GM21723 (cell line): ENCODE measurements around the gene CUL7.
"Not testable (repeated sequence)": the region's sequence is repeated elsewhere in the genome, so short reads cannot be mapped to it uniquely, and the experiment has no call there.

Experiments used
- ATAC-seq: cut with Tn5 transposase; IDR thresholded peaks from one replicate; pipeline ENCODE4 v1.9.1; 2021; ENCODE audit warnings: mild to moderate bottlenecking, moderate library complexity; ENCODE audit not compliant: unreplicated experiment

CUL7 gene

GRCh38 chr6:43053545-43054205, at the start of gene CUL7:
TSS of gene CUL7 (minus strand) at chr6:43053851. CDS start at chr6:43052788, 1,063 bp downstream.
- ATAC-seq: peak; percentile 90

DNA sequence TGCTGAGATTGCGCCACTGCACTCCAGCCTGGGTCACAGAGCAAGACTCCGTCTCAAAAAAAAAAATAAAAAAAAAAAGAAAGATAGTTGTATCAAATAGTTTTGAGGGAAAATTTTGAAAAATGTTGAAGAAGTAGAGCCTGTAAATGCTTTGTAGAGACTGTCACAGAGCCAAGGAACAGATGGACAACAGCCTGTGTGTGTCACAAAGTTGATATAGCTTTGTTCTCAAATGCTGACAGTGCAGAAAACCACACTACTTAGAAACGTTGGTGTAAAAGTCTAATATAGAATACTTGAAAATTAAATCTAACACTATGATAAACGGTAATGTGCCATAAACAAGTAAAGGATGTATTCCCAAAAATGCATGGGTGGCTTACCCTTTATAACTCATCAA, 47.8 kb upstream of the CUL7 start:
- ATAC-seq: no peak

- no peak for ATAC-seq
Observed at GRCh38 chr6:43097502-43097901, 43.9 kb upstream of the CUL7 start.

DNA sequence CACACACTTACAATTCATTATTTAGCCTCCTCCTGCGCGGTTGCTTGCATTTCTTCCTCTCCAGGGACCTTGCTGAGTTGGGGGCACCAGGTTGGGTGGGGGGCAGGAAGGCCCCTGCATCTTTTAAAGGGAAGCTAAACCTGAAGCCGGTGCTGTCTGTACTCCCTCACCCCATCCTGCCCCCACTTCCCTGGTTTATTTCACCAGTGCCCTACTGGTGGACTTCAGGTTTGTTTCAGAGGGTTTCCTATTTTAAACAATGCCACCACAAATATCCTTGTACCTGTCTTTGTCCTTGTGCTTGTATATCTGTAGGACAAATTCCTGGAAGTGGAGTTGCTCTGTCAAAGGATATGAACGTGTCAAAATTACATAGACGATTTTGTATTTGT, 43.4 kb upstream of the CUL7 start:
- no peak for ATAC-seq

- no peak for ATAC-seq
Observed at GRCh38 chr6:43096451-43097097, 42.9 kb upstream of the CUL7 start.

DNA sequence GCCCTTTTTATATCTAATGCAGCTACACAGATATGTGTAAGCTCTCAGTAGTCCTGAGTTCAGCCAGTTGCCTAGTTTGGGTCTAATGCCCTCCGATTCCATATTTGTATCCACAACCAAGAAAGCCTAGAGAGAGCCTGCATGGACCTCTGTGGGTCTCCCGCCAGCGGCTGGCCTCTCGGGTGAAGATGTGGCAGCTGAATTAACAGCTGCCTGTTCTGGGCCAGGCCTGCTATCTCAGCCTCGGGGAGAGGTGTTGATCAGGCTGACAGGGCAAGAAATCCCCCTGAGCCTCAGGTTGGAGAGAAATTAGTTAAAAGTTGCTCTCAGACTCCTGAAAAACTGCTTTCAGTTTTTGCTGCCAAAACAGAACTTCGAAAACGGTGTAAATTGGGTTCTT, 42.3 kb upstream of the CUL7 start:
- no peak for ATAC-seq

- no peak for ATAC-seq
Observed at GRCh38 chr6:43093436-43094289, 40.0 kb upstream of the CUL7 start.

GRCh38 chr6:43092635-43093034, 39.0 kb upstream of the CUL7 start:
- ATAC-seq: no peak

GRCh38 chr6:43091436-43091991, 37.9 kb upstream of the CUL7 start:
- no peak for ATAC-seq

GRCh38 chr6:43091020-43091419, 37.4 kb upstream of the CUL7 start:
- no peak for ATAC-seq

GRCh38 chr6:43090559-43090956, 36.9 kb upstream of the CUL7 start:
- ATAC-seq: no peak

DNA sequence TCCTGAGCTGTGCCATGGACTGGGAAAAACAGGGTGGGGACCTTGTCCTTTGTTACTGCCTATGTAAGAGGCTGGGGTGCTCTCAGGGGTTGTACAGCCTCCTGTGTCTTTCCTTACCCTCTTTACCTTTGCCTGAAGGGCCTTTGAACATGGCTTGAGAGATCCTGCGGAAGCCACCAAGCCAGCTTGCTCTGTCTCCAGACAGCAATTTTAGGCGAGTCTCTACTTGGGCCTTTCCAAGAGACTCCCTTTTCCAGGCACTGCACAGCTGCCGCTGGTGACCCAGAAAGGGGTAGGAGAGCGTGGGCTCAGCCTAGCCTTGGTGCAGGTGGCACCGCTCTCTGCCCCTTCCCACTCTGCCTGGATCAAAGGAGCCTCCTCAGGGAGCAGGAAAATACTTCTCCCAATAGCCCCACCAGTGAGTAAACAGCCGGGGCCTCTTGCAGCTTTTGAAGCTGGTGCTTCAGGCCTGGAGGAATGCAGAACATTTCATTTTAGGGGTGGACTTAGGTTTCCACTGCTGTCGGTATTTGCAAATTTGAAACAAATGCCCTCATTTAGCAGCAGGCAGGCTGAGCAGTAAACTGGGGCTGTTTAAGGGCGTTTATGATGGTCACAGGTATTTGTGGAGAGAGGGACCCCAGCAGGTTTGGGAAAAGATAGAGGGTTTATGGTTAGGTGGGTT, 36.4 kb upstream of the CUL7 start:
- ATAC-seq: no peak

GRCh38 chr6:43089467-43089866, 35.8 kb upstream of the CUL7 start:
- ATAC-seq: no peak

- no peak for ATAC-seq
Observed at GRCh38 chr6:43088654-43089056, 35.0 kb upstream of the CUL7 start.

DNA sequence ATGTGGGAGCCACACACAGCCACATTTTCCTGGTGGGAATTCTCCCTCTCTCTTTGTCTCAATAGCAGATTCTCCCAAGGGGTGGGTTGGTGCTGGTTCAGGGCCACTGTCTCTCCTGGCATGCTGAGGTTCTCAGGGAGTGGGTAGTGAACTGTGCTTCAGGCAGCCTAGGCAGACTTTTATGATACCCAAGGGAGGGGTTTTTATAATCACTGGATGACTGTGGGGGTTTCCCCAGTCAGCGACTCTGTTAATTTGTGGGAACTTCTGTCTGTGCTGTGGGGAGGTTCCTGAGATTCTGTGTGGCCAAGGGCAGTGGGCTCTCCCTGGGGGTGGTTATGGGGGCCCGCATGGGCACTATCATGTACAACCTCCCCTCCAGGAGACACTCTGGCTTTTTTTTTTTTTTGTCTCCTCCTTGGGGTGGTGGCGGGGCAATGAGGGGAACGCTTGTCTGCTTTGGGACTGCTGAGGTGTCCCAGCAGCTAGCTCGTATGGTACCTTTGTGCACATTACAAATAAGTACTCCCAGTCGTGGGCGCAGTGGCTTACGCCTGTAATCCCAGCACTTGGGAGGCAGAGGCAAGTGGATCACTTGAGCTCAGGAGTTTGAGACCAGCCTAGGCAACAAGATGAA, 32.5 kb upstream of the CUL7 start:
- ATAC-seq: no peak

- no peak for ATAC-seq
Observed at GRCh38 chr6:43082806-43083655, 29.4 kb upstream of the CUL7 start.

DNA sequence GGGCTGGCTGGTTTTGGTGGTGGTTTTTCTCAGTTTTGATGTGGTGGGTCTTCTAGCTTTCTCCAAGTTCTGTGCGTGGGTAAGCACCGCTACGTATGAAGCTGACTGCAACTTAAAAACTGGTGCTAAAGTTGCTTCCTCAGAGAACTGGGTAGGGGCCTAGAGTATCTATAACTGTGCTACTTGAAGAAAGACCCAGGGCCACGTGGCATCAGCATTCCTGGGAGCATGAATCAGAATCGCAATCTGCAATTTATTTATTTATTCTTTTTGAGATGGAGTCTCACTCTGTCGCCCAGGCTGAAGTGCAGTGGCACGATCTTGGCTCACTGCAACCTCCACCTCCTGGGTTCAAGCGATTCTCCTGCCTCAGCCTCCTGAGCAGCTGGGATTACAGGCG, 28.3 kb upstream of the CUL7 start:
- not testable (repeated sequence) for ATAC-seq

GRCh38 chr6:43081043-43081442, 27.4 kb upstream of the CUL7 start:
- no peak for ATAC-seq

DNA sequence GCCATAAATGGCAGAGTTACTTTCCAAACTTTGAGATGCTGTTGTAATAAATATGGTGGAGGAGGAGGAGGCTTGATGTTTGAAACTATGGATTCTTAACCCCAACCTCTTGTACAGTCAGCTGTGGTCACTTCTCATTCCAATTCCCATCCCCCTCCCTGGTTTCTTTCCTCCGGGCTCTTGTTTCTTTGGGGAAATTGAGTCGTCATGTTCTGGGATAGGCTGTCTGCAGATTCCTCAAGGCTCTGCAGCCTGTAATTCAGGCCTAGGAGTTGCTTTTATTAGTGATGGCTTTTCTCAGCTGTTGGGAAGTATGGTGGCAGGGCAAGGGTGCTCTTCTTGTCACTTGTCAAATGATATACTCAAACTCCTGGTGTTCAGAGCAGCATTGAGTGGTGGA, 25.0 kb upstream of the CUL7 start:
- no peak for ATAC-seq
